ENCODE measurements around the gene PFN1. TPM values are rescaled to one million over a fixed set of nuclear protein-coding genes. Genes with fewer than 3 reads are reported as not detected.
A peak's percentile ranks its signal among the peaks of the same experiment; 100 is the strongest.

PFN1 gene
- total RNA-seq, 1 experiment from 2014 or later = 1,026 TPM

- BruUV-seq (replicated peaks) = TSS peak; percentile 61
- intact Hi-C loops (cut with micrococcal nuclease; ENCODE audit: unreplicated experiment) = no loop called here
- Histone ChIP-seq H3K4me1 (ENCODE audit: insufficient read depth, low read length, poor library complexity, severe bottlenecking) (peaks cover 14% of the 10 kb centered on the region), H3K9me3 (ENCODE audit: low read depth, low read length, poor library complexity, severe bottlenecking) (no peaks in the 10 kb centered on the region), H3K27ac (ENCODE audit: low read depth, low read length, poor library complexity, severe bottlenecking) (peak overlapping the region; percentile 73), H3K4me3 (ENCODE audit: low read depth, low read length, poor library complexity, severe bottlenecking) (peak overlapping the region; percentile 80), H3K27me3 (replicated peaks; ENCODE audit: insufficient read depth, low read depth, low read length, poor library complexity) (no peaks in the 10 kb centered on the region), H3K36me3 (ENCODE audit: insufficient read depth, low read length, poor library complexity, severe bottlenecking) (no peaks in the 10 kb centered on the region)
- DNase-seq (ENCODE audit: low spot score) = peak; percentile 40
- POLR2A ChIA-PET (ENCODE audit: low non-redundant PET) = no interaction called here
- CTCF ChIA-PET = interaction anchor here (0.6 to 2.2 kb wide), 2 partner anchors 20 to 74 kb away, joined by 4 to 8 read pairs; partner anchors contain the start of gene SPAG7
- TF ChIP-seq EZH2 (IDR thresholded peaks at IDR 0.05; ENCODE audit: borderline replicate concordance, low read depth, low read length, poor library complexity, severe bottlenecking) = no peak
- no peak for TF ChIP-seq CTCF (conservative IDR thresholded peaks at IDR 0.05; ENCODE audit: low read depth, low read length)
Measured at GRCh38 chr17:4987767-4988567, 39.6 kb upstream of the PFN1 start.

- H3K27me3 ChIP-seq (replicated peaks; ENCODE audit: insufficient read depth, low read depth, low read length, poor library complexity) = no peaks in the 10 kb centered on the region
- intact Hi-C loops (cut with micrococcal nuclease; ENCODE audit: unreplicated experiment) = no loop called here
- ChIA-PET CTCF (interaction anchor here (2.2 kb wide), 1 partner anchor 20 kb away, joined by 8 read pairs; the partner anchor contains the start of gene SPAG7), POLR2A (ENCODE audit: low non-redundant PET) (interaction anchor here (0.6 kb wide), 1 partner anchor 323 kb away, joined by 3 read pairs; no protein-coding TSS in a partner anchor)
- H3K27ac ChIP-seq (ENCODE audit: low read depth, low read length, poor library complexity, severe bottlenecking) = peak within 1 kb of the TSS; percentile 73
- peak; percentile 83 for DNase-seq (ENCODE audit: low spot score)
- H3K36me3 ChIP-seq (ENCODE audit: insufficient read depth, low read length, poor library complexity, severe bottlenecking) = no peaks in the 10 kb centered on the region
- H3K4me1 ChIP-seq (ENCODE audit: insufficient read depth, low read length, poor library complexity, severe bottlenecking) = peaks cover 14% of the 10 kb centered on the region
- TF ChIP-seq EZH2 (IDR thresholded peaks at IDR 0.05; ENCODE audit: borderline replicate concordance, low read depth, low read length, poor library complexity, severe bottlenecking) (no peak), CTCF (conservative IDR thresholded peaks at IDR 0.05; ENCODE audit: low read depth, low read length) (peak; percentile 75)
- H3K4me3 ChIP-seq (ENCODE audit: low read depth, low read length, poor library complexity, severe bottlenecking) = peak within 1 kb of the TSS; percentile 80
- BruUV-seq (replicated peaks) = no TSS peak
- no peaks in the 10 kb centered on the region for H3K9me3 ChIP-seq (ENCODE audit: low read depth, low read length, poor library complexity, severe bottlenecking)
Measured at GRCh38 chr17:4986951-4987766, 38.8 kb upstream of the PFN1 start, which contains the start of gene CAMTA2. TSS of gene CAMTA2 (minus strand) at chr17:4987675. CDS start at chr17:4986222, 1,453 bp downstream.

GRCh38 chr17:4986403-4986802 lies 38.1 kb upstream of the PFN1 start:
- intact Hi-C loops (cut with micrococcal nuclease; ENCODE audit: unreplicated experiment) = no loop called here

More at GRCh38 chr17:4986403-4986802, 38.1 kb upstream of the PFN1 start:
- Histone ChIP-seq H3K27me3 (replicated peaks; ENCODE audit: insufficient read depth, low read depth, low read length, poor library complexity) (no peaks in the 10 kb centered on the region), H3K9me3 (ENCODE audit: low read depth, low read length, poor library complexity, severe bottlenecking) (no peaks in the 10 kb centered on the region), H3K4me3 (ENCODE audit: low read depth, low read length, poor library complexity, severe bottlenecking) (peak overlapping the region; percentile 80), H3K36me3 (ENCODE audit: insufficient read depth, low read length, poor library complexity, severe bottlenecking) (no peaks in the 10 kb centered on the region), H3K27ac (ENCODE audit: low read depth, low read length, poor library complexity, severe bottlenecking) (peak overlapping the region; percentile 73), H3K4me1 (ENCODE audit: insufficient read depth, low read length, poor library complexity, severe bottlenecking) (peaks cover 14% of the 10 kb centered on the region)
- ChIA-PET CTCF (interaction anchor here (0.5 to 2.2 kb wide), 2 partner anchors 19 to 50 kb away, joined by 8 read pairs; partner anchors contain the start of gene SPAG7), POLR2A (ENCODE audit: low non-redundant PET) (interaction anchor here (0.6 kb wide), 1 partner anchor 324 kb away, joined by 3 read pairs; no protein-coding TSS in a partner anchor)
- no TSS peak for BruUV-seq (replicated peaks)
- no peak for DNase-seq (ENCODE audit: low spot score)
- TF ChIP-seq EZH2 (IDR thresholded peaks at IDR 0.05; ENCODE audit: borderline replicate concordance, low read depth, low read length, poor library complexity, severe bottlenecking) (no peak), CTCF (conservative IDR thresholded peaks at IDR 0.05; ENCODE audit: low read depth, low read length) (no peak)

Measured in A673 (cell line).